IPS-11a (cell line): Measurements from ENCODE around the gene C2orf92.
"Not testable (repeated sequence)": the region's sequence is repeated elsewhere in the genome, so short reads cannot be mapped to it uniquely, and the experiment has no call there.

ENCODE experiments used
- H3K4me3 ChIP-seq: one replicate; pipeline ENCODE4 v1.5.1; 2013; ENCODE audit warnings: low read depth, low read length, control low read depth

C2orf92 gene

DNA sequence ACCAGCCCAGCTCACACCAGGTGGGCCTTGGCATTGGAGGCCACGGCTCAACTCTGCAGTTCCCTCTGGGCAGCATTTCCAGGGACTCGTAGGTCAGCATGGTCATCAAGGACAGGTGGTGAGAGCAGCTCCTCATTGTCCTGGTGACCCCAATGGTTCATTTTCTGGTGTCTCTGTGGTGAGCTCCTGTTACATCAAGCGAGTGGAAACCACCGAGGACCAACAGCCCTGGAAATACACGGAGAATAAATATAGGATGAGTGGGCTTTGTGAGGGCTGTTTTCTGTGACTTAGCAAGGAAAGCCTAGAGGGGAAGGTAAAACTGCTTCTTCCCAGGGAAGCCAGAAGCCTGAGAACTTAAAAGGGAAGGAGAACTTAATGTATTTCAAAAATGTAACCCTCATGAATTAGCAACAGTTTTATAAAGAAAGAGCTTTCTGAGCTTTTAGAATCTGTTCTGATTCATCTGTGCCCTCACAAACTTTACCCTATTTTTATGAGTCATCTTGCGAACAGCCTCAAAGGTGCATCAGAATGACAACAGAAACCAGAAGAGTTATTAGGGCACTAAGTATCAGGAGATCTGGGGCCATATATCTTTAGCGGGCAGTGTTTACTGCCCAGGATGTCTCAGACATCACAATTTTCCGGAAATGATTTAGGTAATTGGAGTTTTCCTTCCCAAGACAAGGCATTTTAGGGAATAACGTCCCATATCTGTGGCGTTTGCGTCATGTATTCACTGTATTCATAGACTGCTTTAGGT is 18.7 kb downstream of the C2orf92 start:
- no peak overlapping the region for H3K4me3 ChIP-seq

- H3K4me3 ChIP-seq = no peak overlapping the region
Observed at GRCh38 chr2:97691166-97691565, 21.7 kb downstream of the C2orf92 start.

DNA sequence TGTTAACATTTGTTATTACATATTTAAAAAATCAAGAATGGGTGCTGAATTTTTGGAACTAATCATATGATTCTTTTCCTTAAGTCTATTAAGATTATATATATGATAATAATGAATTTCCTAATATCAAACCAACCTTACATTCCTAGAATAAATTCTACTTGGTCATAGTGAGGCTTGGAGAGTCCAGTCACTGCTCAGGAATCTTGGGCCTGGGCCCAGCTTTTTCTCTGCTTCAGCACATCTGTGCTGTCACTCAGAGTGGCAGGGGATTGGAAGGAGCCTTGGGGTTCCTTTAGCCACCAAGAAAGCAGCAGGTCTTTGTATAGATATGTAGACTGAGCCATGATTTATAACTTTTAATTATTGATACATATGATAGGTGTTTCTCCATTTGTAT is 24.0 kb downstream of the C2orf92 start:
- H3K4me3 ChIP-seq = no peak overlapping the region

GRCh38 chr2:97695744-97696143 is 26.2 kb downstream of the C2orf92 start:
- H3K4me3 ChIP-seq = no peak overlapping the region

DNA sequence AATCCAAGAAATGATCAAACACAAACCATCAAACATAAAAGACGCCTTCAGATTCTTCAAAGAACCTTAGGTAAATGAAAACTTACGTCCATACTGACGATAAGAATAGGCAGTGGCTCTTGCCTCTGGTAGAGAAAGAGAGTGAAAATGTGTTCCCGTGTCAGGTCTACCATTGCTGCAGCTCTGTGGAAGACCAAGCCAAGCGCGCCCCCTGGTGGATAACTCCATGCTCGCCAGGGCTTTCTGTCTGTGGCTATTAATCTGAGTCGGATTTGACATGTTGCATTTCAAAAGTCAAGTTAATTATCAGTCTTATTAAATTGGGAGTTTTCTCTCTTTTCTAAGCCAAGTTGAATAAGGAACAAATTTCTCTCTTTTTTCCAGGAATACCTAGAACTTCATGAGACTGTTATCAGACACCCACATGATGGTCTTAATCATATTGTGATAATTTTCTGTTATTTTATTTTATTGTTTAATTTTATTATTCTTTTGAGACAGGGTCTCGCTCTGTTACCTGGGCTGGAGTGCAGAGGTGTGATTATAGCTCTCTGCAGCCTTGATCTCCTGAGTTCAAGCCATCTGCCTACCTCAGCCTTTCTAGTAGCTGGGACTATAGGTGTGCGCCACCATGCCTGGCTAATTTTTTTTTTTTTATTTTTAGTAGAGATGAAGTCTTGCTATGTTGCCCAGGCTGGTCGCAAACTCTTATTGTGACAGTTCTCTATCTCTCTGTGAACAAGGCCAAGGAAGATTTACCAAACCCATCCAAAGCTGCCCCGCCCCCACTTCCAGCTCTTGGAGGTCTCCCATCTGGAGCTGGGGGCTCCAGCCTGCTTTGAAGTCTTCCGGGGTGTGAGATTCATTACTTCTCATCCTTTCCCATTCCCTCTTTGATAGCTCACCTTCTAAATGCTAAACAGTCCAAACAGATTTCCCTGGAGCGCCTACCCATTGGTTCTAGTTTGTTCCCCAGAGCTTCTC is 28.0 kb downstream of the C2orf92 start:
- no peak overlapping the region for H3K4me3 ChIP-seq

DNA sequence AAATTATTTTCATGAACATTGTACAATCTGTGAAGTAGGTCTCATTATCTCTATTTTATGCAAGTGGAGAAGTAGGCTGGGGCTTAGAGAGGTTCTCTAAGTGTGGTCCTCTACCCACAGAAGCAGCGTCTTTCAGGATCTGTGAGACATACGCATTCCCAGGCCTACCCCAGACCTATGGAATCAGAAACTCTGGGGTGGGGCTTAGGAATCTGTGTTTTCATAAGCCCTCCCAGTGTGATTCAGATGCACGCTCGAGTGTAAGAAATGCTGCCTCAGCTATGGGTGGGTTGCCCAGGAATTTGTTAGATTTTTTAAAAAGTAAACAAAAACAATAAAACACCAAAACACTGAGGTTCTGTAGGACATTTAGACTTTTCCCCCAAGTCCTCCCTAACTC is 29.0 kb downstream of the C2orf92 start:
- no peak overlapping the region for H3K4me3 ChIP-seq

DNA sequence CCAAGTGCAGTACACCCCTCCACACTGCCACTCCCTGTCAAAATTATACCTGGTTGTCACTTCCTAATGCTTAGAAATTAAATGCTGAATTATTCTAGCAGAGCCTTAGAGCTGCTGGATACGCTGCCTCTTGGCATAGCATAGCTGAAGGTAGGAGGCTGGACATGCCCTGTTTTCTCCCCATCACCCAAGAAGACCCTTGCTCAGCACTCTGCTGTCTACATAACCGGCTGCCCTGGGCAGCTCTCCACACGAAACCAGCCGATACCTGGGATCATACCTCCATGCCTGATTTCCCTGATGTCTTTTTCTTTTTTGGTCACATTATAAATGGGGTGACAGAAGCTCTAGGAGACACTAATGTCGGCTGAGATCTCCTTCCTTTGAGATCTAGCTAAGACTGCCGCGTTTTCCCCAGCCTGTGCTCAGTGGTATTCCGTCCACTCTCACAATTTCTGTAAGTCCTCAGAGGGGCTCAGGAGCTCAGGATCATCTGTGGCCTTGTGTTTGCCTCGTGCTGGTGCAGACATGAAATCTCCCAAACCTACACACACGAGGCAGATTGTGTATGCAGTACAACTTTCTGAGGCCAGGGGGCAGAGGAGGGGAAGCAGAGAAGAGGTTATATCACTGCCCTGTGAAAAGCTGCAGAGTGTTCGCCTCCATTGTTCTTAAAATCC is 30.4 kb downstream of the C2orf92 start:
- H3K4me3 ChIP-seq = no peak overlapping the region

GRCh38 chr2:97701186-97701585 is 31.7 kb downstream of the C2orf92 start:
- H3K4me3 ChIP-seq = no peak overlapping the region

- no peak overlapping the region for H3K4me3 ChIP-seq
Observed at GRCh38 chr2:97701851-97702465, 32.4 kb downstream of the C2orf92 start.

GRCh38 chr2:97702731-97703470 is 33.4 kb downstream of the C2orf92 start:
- no peak overlapping the region for H3K4me3 ChIP-seq

GRCh38 chr2:97703741-97704140 is 34.2 kb downstream of the C2orf92 start:
- no peak overlapping the region for H3K4me3 ChIP-seq

DNA sequence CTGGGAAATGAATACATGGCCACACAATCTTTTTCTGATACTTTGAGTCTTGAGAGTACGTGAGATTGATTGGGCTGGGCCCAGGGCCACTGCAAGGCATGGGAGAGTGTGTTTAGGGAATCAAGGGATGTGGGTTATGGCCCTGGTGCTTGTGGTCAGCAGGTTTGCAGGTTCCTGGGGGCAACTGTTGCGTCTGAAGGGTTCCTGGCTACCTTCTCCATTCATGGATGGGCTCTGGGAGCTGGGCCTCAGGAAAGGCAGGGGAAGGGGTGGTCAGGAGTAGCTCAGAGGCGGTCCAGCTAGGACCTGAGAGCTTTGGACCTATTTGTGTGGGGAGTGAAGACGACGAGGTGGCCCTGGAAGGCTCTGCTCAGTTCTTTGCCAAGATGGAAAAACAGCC is 35.5 kb downstream of the C2orf92 start:
- no peak overlapping the region for H3K4me3 ChIP-seq

GRCh38 chr2:97706112-97706511 is 36.6 kb downstream of the C2orf92 start:
- H3K4me3 ChIP-seq = no peak overlapping the region

GRCh38 chr2:97706708-97707345 is 37.3 kb downstream of the C2orf92 start:
- no peak overlapping the region for H3K4me3 ChIP-seq

DNA sequence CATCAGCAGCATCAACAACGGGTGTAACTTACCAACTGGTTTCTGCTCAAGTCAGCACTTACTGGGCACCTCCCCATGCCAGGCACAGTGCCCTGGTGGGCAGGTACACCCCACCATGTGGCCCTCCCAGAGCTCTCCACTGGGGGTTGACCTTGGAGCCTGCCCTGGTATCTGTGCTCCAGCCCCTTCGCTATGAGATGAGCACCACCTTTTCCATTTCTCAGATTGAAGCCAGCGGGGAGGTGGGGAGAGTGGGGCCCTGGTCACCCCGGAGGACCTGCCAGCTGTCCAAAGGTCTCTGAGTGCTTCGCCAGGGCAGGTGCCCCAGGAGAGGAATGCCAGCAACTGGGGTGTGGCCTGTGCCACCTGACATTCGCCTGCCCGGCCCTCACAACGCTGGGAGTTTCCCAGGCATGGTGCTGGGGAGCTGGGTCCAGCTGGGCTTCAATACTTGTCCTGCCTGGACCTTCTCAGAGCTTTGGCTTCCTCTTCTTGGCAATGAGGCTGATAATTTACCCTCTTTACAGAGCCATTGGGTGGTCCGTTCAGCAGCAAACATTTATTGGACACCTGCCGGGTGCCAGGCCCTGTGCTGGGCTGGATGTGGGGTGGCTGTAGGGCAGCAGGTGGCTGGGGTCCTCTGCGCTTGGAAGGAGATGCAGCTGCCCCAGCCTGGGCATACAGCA is 38.0 kb downstream of the C2orf92 start:
- no peak overlapping the region for H3K4me3 ChIP-seq

GRCh38 chr2:97708048-97708380 is 38.5 kb downstream of the C2orf92 start:
- no peak overlapping the region for H3K4me3 ChIP-seq

- no peak overlapping the region for H3K4me3 ChIP-seq
Observed at GRCh38 chr2:97708608-97709007, 39.1 kb downstream of the C2orf92 start.

DNA sequence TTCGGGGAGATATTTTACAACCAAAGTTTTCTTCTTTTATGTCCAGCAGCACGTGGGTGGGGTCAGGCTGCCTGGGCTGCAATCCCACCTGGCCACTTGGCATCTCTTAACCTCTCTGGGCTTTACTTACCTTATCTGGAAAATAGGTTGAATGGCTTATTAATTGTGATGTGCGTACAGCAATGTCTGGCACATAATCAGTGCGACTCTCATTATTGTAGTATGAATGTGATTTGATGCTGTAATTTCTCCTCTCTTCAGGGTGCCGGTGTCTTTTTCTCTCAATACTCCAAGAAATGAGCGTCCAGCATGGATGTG is 41.8 kb downstream of the C2orf92 start:
- no peak overlapping the region for H3K4me3 ChIP-seq

GRCh38 chr2:97712175-97712574 is 42.7 kb downstream of the C2orf92 start:
- not testable (repeated sequence) for H3K4me3 ChIP-seq
